Neural cell (in vitro differentiated cells): ENCODE results near the gene ADPRM. TPM values are rescaled to one million over a fixed set of nuclear protein-coding genes. Genes with fewer than 3 reads are reported as not detected.

ENCODE experiments used
- H2AFZ ChIP-seq: fragments of 200-600, 300-800 bp; sonication (generic), shearing (Covaris generic); 2 replicates; pipeline ENCODE4 v1.6.0; 2014; ENCODE audit warnings: low read depth, mild to moderate bottlenecking, antibody characterized with exemption, low read length, moderate library complexity
- H3F3A ChIP-seq: fragments of 200-600 bp; shearing (Covaris generic); 2 replicates; pipeline ENCODE4 v1.6.1; 2016; ENCODE audit warnings: mild to moderate bottlenecking, moderate library complexity, mixed read lengths, antibody characterized with exemption, low read length; ENCODE audit not compliant: insufficient read depth, poor library complexity, severe bottlenecking
- H3K27ac ChIP-seq: fragments of 200-600, 300-800 bp; sonication (generic), shearing (Covaris generic); 2 replicates; pipeline ENCODE4 v1.5.1; 2014; ENCODE audit warnings: mild to moderate bottlenecking, low read length, moderate library complexity
- H3K27me3 ChIP-seq: fragments of 300-800, 200-600 bp; sonication (generic), shearing (Covaris generic); 2 replicates; pipeline ENCODE4 v1.6.0; 2014; ENCODE audit warnings: mild to moderate bottlenecking, low read depth, low read length, moderate library complexity; ENCODE audit not compliant: insufficient read depth
- H3K36me3 ChIP-seq: fragments of 300-800, 200-600 bp; sonication (generic), shearing (Covaris generic); 2 replicates; pipeline ENCODE4 v1.5.1; 2014; ENCODE audit warnings: mild to moderate bottlenecking, antibody characterized with exemption, low read length, moderate library complexity; ENCODE audit not compliant: insufficient read depth
- H3K4me2 ChIP-seq: fragments of 300-800, 200-600 bp; sonication (generic), shearing (Covaris generic); 2 replicates; pipeline ENCODE4 v1.6.0; 2014; ENCODE audit warnings: mild to moderate bottlenecking, low read length
- H3K4me3 ChIP-seq: fragments of 300-800, 200-600 bp; sonication (generic), shearing (Covaris generic); 2 replicates; pipeline ENCODE4 v1.5.1; 2014; ENCODE audit warnings: mild to moderate bottlenecking, low read length, moderate library complexity
- H3K79me2 ChIP-seq: fragments of 200-600 bp; shearing (Covaris generic); replicated peaks from 2 replicates; pipeline ENCODE4 v1.6.0; 2014; ENCODE audit warnings: mild to moderate bottlenecking, low read length, moderate library complexity; ENCODE audit not compliant: insufficient read depth
- H3K9ac ChIP-seq: fragments of 300-800, 200-600 bp; sonication (generic), shearing (Covaris generic); 2 replicates; pipeline ENCODE4 v1.6.1; 2016; ENCODE audit warnings: mild to moderate bottlenecking, low read length, mixed read lengths
- H3K9me2 ChIP-seq: fragments of 200-600 bp; shearing (Covaris generic); 2 replicates; pipeline ENCODE4 v1.6.1; 2016; ENCODE audit warnings: mild to moderate bottlenecking, low read length, mixed read lengths; ENCODE audit not compliant: insufficient read depth
- H3K9me3 ChIP-seq: fragments of 200-600, 300-800 bp; sonication (generic), shearing (Covaris generic); 2 replicates; pipeline ENCODE4 v1.6.1; 2016; ENCODE audit warnings: mild to moderate bottlenecking, mixed run types, low read length, moderate library complexity, mixed read lengths
- H4K20me1 ChIP-seq: fragments of 200-600 bp; shearing (Covaris generic); 2 replicates; pipeline ENCODE4 v1.6.1; 2016; ENCODE audit warnings: mild to moderate bottlenecking, mixed run types; ENCODE audit not compliant: insufficient read depth
- CTCF ChIP-seq: fragments of 450-650 bp; IDR thresholded peaks from 2 replicates; pipeline ENCODE4 v1.5.1; 2014; ENCODE audit warnings: antibody characterized with exemption, mild to moderate bottlenecking, moderate library complexity; ENCODE audit not compliant: poor library complexity, severe bottlenecking
- EP300 ChIP-seq: fragments of 450-650 bp; conservative IDR thresholded peaks from 2 replicates; pipeline ENCODE4 v1.6.1; 2014; ENCODE audit warnings: antibody characterized with exemption, mild to moderate bottlenecking, moderate library complexity; ENCODE audit not compliant: poor library complexity, severe bottlenecking
- EZH2 ChIP-seq: fragments of 200-600, 300-800 bp; shearing (Covaris generic), sonication (generic); IDR thresholded peaks from 2 replicates; pipeline ENCODE4 v1.6.1; 2014; ENCODE audit warnings: antibody characterized with exemption, low read length, borderline replicate concordance, mild to moderate bottlenecking; ENCODE audit not compliant: insufficient read depth, poor library complexity, severe bottlenecking
- MXI1 ChIP-seq: fragments of 450-650 bp; conservative IDR thresholded peaks from 2 replicates; pipeline ENCODE4 v1.6.1; 2014; ENCODE audit warnings: antibody characterized with exemption, mild to moderate bottlenecking; ENCODE audit not compliant: poor library complexity, severe bottlenecking
- POLR2AphosphoS5 ChIP-seq: IDR thresholded peaks from 2 replicates; pipeline ENCODE4 v1.6.1; 2012
- RAD21 ChIP-seq: fragments of 450-650 bp; conservative IDR thresholded peaks from 2 replicates; pipeline ENCODE4 v1.6.1; 2014; ENCODE audit warnings: antibody characterized with exemption, mild to moderate bottlenecking, moderate library complexity
- REST ChIP-seq: IDR thresholded peaks from 2 replicates; pipeline ENCODE4 v1.6.1; 2012; ENCODE audit warnings: borderline replicate concordance
- SMC3 ChIP-seq: fragments of 450-650 bp; conservative IDR thresholded peaks from 2 replicates; pipeline ENCODE4 v1.6.1; 2014; ENCODE audit warnings: antibody characterized with exemption, mild to moderate bottlenecking, moderate library complexity; ENCODE audit not compliant: poor library complexity
- TAF1 ChIP-seq: IDR thresholded peaks from 2 replicates; pipeline ENCODE4 v1.6.1; 2012; ENCODE audit warnings: low read depth
- polyA plus RNA-seq: library from polyadenylated mRNA; depleted of rRNA; stranded (reverse); fragments of >200 nt; gene quantifications from 2 replicates; pipeline ENCODE4 v1.2.3, GENCODE V29; 2014

Gene ADPRM
- polyA plus RNA-seq, 1 donor from 2014 or later, result 19.2 TPM

- Histone ChIP-seq H3K27ac (no peak overlapping the region), H3K4me2 (no peak overlapping the region), H3K79me2 (no peaks in the 10 kb centered on the region), H3K27me3 (peaks cover 10% of the 10 kb centered on the region), H3F3A (no peaks in the 10 kb centered on the region), H3K9ac (no peak overlapping the region), H3K36me3 (no peaks in the 10 kb centered on the region), H3K9me3 (no peaks in the 10 kb centered on the region), H2AFZ (no peak overlapping the region), H3K4me3 (no peak overlapping the region), H4K20me1 (no peaks in the 10 kb centered on the region), H3K9me2 (no peaks in the 10 kb centered on the region)
- TF ChIP-seq REST (no peak), POLR2AphosphoS5 (no peak), SMC3 (no peak), MXI1 (no peak), EZH2 (no peak), CTCF (no peak), TAF1 (no peak), RAD21 (no peak), EP300 (no peak)
These were observed 28.8 kb downstream of the ADPRM start for GRCh38 chr17:10726196-10726595.

GRCh38 chr17:10727192-10727591 lies 29.8 kb downstream of the ADPRM start:
- Histone ChIP-seq H3K36me3 (no peaks in the 10 kb centered on the region), H3K4me3 (no peak overlapping the region), H3K9me2 (no peaks in the 10 kb centered on the region), H4K20me1 (no peaks in the 10 kb centered on the region), H3K79me2 (no peaks in the 10 kb centered on the region), H3K27me3 (peaks cover 10% of the 10 kb centered on the region), H3K9me3 (no peaks in the 10 kb centered on the region), H3F3A (no peaks in the 10 kb centered on the region), H2AFZ (no peak overlapping the region), H3K4me2 (no peak overlapping the region), H3K27ac (no peak overlapping the region), H3K9ac (no peak overlapping the region)
- TF ChIP-seq RAD21 (no peak), MXI1 (no peak), SMC3 (no peak)
